Panc1 (cell line): ENCODE data around the gene LAMB4.

Experiments
- POLR2AphosphoS5 ChIP-seq: IDR thresholded peaks from 2 replicates; pipeline ENCODE4 v1.6.1; 2012; ENCODE audit warnings: mild to moderate bottlenecking, low read depth, low read length, moderate library complexity
- SIN3A ChIP-seq: IDR thresholded peaks from 2 replicates; pipeline ENCODE4 v1.6.1; 2012; ENCODE audit warnings: low read depth, mild to moderate bottlenecking, low read length, moderate library complexity, borderline replicate concordance; ENCODE audit not compliant: insufficient read depth
- TF ChIP-seq, protein P1 (sequence below): fragments of 450-650 bp; IDR thresholded peaks from 2 replicates; pipeline ENCODE4 v1.5.1; 2017; ENCODE audit warnings: mild to moderate bottlenecking
- TF ChIP-seq, protein P2 (sequence below), 2 experiments: IDR thresholded peaks; 2 replicates each; pipeline ENCODE4 v1.6.1; 2011 to 2012; ENCODE audit warnings: low read depth in 2 of 2, control low read depth in 1 of 2, low read length in 1 of 2, mild to moderate bottlenecking in 1 of 2, moderate library complexity in 1 of 2; ENCODE audit not compliant: insufficient read depth in 1 of 2

DNA sequence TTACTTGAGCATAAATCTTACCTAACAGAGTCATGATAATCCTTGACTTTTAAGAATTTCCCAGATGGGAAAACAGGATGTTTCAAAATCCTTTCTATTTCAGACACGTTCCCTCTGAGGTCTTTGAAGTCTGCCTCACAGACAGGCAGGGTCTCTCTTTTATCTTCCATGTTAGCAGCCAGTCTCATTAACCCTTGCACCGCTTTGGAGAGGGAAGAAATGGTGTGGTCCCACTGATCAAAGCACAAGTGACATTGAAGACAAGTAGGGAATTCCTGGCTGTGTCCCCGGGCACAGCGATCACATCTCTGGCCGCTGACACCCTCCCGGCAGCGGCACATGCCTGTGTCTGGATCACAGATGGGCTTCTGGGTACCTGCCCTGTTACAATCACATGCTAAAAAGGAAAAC is 74.5 kb downstream of the LAMB4 start:
- TF ChIP-seq POLR2AphosphoS5 (no peak), SIN3A (no peak)
- TF ChIP-seq, protein P1, sequence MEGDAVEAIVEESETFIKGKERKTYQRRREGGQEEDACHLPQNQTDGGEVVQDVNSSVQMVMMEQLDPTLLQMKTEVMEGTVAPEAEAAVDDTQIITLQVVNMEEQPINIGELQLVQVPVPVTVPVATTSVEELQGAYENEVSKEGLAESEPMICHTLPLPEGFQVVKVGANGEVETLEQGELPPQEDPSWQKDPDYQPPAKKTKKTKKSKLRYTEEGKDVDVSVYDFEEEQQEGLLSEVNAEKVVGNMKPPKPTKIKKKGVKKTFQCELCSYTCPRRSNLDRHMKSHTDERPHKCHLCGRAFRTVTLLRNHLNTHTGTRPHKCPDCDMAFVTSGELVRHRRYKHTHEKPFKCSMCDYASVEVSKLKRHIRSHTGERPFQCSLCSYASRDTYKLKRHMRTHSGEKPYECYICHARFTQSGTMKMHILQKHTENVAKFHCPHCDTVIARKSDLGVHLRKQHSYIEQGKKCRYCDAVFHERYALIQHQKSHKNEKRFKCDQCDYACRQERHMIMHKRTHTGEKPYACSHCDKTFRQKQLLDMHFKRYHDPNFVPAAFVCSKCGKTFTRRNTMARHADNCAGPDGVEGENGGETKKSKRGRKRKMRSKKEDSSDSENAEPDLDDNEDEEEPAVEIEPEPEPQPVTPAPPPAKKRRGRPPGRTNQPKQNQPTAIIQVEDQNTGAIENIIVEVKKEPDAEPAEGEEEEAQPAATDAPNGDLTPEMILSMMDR: no peak
- TF ChIP-seq, protein P2, sequence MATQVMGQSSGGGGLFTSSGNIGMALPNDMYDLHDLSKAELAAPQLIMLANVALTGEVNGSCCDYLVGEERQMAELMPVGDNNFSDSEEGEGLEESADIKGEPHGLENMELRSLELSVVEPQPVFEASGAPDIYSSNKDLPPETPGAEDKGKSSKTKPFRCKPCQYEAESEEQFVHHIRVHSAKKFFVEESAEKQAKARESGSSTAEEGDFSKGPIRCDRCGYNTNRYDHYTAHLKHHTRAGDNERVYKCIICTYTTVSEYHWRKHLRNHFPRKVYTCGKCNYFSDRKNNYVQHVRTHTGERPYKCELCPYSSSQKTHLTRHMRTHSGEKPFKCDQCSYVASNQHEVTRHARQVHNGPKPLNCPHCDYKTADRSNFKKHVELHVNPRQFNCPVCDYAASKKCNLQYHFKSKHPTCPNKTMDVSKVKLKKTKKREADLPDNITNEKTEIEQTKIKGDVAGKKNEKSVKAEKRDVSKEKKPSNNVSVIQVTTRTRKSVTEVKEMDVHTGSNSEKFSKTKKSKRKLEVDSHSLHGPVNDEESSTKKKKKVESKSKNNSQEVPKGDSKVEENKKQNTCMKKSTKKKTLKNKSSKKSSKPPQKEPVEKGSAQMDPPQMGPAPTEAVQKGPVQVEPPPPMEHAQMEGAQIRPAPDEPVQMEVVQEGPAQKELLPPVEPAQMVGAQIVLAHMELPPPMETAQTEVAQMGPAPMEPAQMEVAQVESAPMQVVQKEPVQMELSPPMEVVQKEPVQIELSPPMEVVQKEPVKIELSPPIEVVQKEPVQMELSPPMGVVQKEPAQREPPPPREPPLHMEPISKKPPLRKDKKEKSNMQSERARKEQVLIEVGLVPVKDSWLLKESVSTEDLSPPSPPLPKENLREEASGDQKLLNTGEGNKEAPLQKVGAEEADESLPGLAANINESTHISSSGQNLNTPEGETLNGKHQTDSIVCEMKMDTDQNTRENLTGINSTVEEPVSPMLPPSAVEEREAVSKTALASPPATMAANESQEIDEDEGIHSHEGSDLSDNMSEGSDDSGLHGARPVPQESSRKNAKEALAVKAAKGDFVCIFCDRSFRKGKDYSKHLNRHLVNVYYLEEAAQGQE (IDR thresholded peaks at IDR 0.05; ENCODE audit: insufficient read depth in 1 of 2, low read depth in 2 of 2, low read length in 1 of 2): no peak
